Activated naive CD8-positive, alpha-beta T cell (primary cell): Measurements from ENCODE around the gene ATP9B.
A peak's percentile ranks its signal among the peaks of the same experiment; 100 is the strongest.
"Not testable (repeated sequence)": the region's sequence is repeated elsewhere in the genome, so short reads cannot be mapped to it uniquely, and the experiment has no call there.

ENCODE experiments used
- H3K27ac Mint-ChIP-seq: one replicate; pipeline ENCODE4 v1.8.0; 2021; ENCODE audit warnings: mixed read lengths
- H3K27me3 Mint-ChIP-seq: one replicate; pipeline ENCODE4 v1.8.0; 2021; ENCODE audit warnings: mixed read lengths
- H3K36me3 Mint-ChIP-seq: one replicate; pipeline ENCODE4 v1.8.0; 2021; ENCODE audit warnings: mixed read lengths
- H3K4me1 Mint-ChIP-seq: one replicate; pipeline ENCODE4 v1.8.0; 2021; ENCODE audit warnings: low read depth, mixed read lengths
- H3K4me3 Mint-ChIP-seq: one replicate; pipeline ENCODE4 v1.8.0; 2021; ENCODE audit warnings: mild to moderate bottlenecking, mixed read lengths
- H3K9me3 Mint-ChIP-seq: one replicate; pipeline ENCODE4 v1.8.0; 2021; ENCODE audit warnings: low read depth, mixed read lengths

Gene ATP9B

GRCh38 chr18:79314838-79315388 lies 245.7 kb downstream of the ATP9B start:
- H3K9me3 Mint-ChIP-seq = peaks cover 15% of the 10 kb centered on the region
- peaks cover 25% of the 10 kb centered on the region for H3K4me1 Mint-ChIP-seq
- H3K27ac Mint-ChIP-seq = no peak overlapping the region
- H3K4me3 Mint-ChIP-seq = no peak overlapping the region
- H3K36me3 Mint-ChIP-seq = peaks cover 46% of the 10 kb centered on the region
- H3K27me3 Mint-ChIP-seq = no peaks in the 10 kb centered on the region

DNA sequence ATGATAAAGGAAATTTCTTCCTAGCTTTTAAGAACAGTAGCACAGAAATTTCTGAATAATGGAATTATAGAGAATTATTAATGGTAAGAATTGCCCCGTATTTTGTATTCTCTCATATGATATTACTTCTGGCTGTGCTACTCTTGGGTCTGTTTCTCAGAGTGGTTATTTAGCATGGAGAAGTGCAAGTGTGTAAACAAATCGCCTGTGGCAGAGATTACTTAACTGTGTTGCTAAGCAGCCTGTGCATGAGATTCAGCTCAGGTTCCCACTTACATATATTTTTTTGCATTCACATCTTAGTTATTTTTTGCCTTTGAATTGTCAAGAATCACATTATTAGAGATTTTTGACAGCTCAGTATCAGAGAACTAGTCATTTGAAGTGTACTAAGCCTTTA lies 246.4 kb downstream of the ATP9B start:
- peaks cover 25% of the 10 kb centered on the region for H3K4me1 Mint-ChIP-seq

DNA sequence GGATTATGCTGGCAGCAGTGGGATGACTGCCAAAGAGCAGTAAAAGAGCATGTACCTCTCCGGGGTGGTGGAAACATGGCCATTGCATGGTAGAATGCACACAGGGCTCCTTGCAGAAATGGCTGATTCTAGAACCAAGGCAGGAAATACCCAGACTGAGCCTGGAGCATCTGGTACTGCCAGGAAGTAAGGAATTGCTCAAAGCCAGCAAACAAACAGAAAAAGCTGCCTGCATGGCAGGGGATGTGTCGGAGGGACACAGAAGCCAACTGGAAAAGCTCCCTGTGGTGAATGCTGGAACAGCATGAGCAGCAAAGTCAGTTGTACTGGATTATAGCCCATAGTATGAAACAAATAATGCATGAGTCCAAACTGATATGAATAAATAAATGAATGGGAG lies 248.5 kb downstream of the ATP9B start:
- H3K9me3 Mint-ChIP-seq = peaks cover 15% of the 10 kb centered on the region
- H3K27me3 Mint-ChIP-seq = no peaks in the 10 kb centered on the region
- no peak overlapping the region for H3K4me3 Mint-ChIP-seq
- H3K4me1 Mint-ChIP-seq = peaks cover 25% of the 10 kb centered on the region
- peaks cover 39% of the 10 kb centered on the region for H3K36me3 Mint-ChIP-seq
- H3K27ac Mint-ChIP-seq = peak overlapping the region; percentile 51

More for the DNA sequence above, 246.4 kb downstream of the ATP9B start:
- Mint-ChIP-seq H3K9me3 (peaks cover 15% of the 10 kb centered on the region), H3K36me3 (peaks cover 44% of the 10 kb centered on the region), H3K27ac (no peak overlapping the region), H3K27me3 (no peaks in the 10 kb centered on the region), H3K4me3 (no peak overlapping the region)

GRCh38 chr18:79318142-79318673 lies 249.0 kb downstream of the ATP9B start:
- Mint-ChIP-seq H3K4me3 (no peak overlapping the region), H3K4me1 (peaks cover 25% of the 10 kb centered on the region), H3K36me3 (peaks cover 35% of the 10 kb centered on the region), H3K27ac (peak overlapping the region; percentile 51), H3K9me3 (peaks cover 15% of the 10 kb centered on the region), H3K27me3 (no peaks in the 10 kb centered on the region)

DNA sequence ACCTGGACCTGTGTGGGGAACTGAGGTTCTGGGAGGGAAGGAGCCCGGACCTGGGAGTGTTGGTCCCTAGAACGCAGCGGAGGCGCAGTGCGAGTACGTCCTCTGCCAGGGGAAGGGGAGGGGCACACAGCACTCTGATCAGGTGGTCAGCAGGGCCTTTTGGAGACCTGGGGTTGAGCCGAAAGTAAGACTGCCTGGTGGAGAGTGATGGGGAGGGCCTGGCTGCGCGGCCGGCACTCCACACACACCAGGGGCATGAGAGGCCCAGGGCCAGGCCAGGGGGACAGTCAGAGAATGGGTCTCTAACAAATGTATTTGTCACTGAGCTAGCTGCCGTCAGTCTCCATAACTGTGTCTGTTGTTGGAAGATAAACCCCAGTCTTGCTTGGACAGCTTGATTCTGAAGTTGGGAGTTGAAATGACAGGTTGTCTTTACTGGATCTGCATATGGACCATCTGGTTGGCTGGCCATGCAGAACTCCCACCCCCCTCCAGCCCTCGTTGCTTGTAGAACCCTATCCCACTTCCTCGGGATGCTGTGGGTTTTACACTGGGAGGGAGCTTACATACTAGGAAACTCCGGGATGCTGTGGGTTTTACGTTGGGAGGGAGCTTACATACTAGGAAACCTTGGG lies 251.1 kb downstream of the ATP9B start:
- H3K27ac Mint-ChIP-seq = no peak overlapping the region
- peaks cover 24% of the 10 kb centered on the region for H3K36me3 Mint-ChIP-seq
- H3K4me3 Mint-ChIP-seq = no peak overlapping the region
- peaks cover 10% of the 10 kb centered on the region for H3K9me3 Mint-ChIP-seq
- peaks cover 27% of the 10 kb centered on the region for H3K4me1 Mint-ChIP-seq
- H3K27me3 Mint-ChIP-seq = no peaks in the 10 kb centered on the region

GRCh38 chr18:79321625-79322405 lies 252.6 kb downstream of the ATP9B start:
- Mint-ChIP-seq H3K27ac (no peak overlapping the region), H3K36me3 (peaks cover 14% of the 10 kb centered on the region)

GRCh38 chr18:79322441-79322840 lies 253.2 kb downstream of the ATP9B start:
- Mint-ChIP-seq H3K4me3 (no peak overlapping the region), H3K27ac (no peak overlapping the region), H3K27me3 (no peaks in the 10 kb centered on the region), H3K4me1 (peaks cover 21% of the 10 kb centered on the region), H3K36me3 (peaks cover 16% of the 10 kb centered on the region), H3K9me3 (no peaks in the 10 kb centered on the region)

More at GRCh38 chr18:79321625-79322405, 252.6 kb downstream of the ATP9B start:
- Mint-ChIP-seq H3K4me3 (no peak overlapping the region), H3K27me3 (no peaks in the 10 kb centered on the region), H3K4me1 (peaks cover 25% of the 10 kb centered on the region), H3K9me3 (no peaks in the 10 kb centered on the region)

- Mint-ChIP-seq H3K36me3 (peaks cover 16% of the 10 kb centered on the region), H3K27me3 (no peaks in the 10 kb centered on the region), H3K27ac (no peak overlapping the region)
These were observed 254.3 kb downstream of the ATP9B start for GRCh38 chr18:79323471-79323870.

GRCh38 chr18:79326413-79327198 lies 257.4 kb downstream of the ATP9B start:
- Mint-ChIP-seq H3K27me3 (no peaks in the 10 kb centered on the region), H3K27ac (peak overlapping the region; percentile 61), H3K4me3 (no peak overlapping the region), H3K9me3 (no peaks in the 10 kb centered on the region), H3K4me1 (peaks cover 9% of the 10 kb centered on the region), H3K36me3 (peaks cover 17% of the 10 kb centered on the region)

More at GRCh38 chr18:79323471-79323870, 254.3 kb downstream of the ATP9B start:
- H3K4me1 Mint-ChIP-seq = peaks cover 11% of the 10 kb centered on the region
- H3K4me3 Mint-ChIP-seq = no peak overlapping the region
- no peaks in the 10 kb centered on the region for H3K9me3 Mint-ChIP-seq

GRCh38 chr18:79327199-79327721 lies 258.1 kb downstream of the ATP9B start:
- peaks cover 9% of the 10 kb centered on the region for H3K4me1 Mint-ChIP-seq
- no peaks in the 10 kb centered on the region for H3K9me3 Mint-ChIP-seq
- H3K27me3 Mint-ChIP-seq = no peaks in the 10 kb centered on the region
- peak overlapping the region; percentile 28 for H3K27ac Mint-ChIP-seq
- peaks cover 11% of the 10 kb centered on the region for H3K36me3 Mint-ChIP-seq
- H3K4me3 Mint-ChIP-seq = no peak overlapping the region

- not testable (repeated sequence) for H3K27me3 Mint-ChIP-seq, H3K9me3 Mint-ChIP-seq, H3K36me3 Mint-ChIP-seq, H3K27ac Mint-ChIP-seq, H3K4me1 Mint-ChIP-seq, H3K4me3 Mint-ChIP-seq
These were observed 258.7 kb downstream of the ATP9B start for GRCh38 chr18:79327915-79328314.

- Mint-ChIP-seq H3K27ac (no peak overlapping the region), H3K4me1 (peaks cover 9% of the 10 kb centered on the region), H3K36me3 (peaks cover 9% of the 10 kb centered on the region)
These were observed 259.7 kb downstream of the ATP9B start for GRCh38 chr18:79328887-79329286.

DNA sequence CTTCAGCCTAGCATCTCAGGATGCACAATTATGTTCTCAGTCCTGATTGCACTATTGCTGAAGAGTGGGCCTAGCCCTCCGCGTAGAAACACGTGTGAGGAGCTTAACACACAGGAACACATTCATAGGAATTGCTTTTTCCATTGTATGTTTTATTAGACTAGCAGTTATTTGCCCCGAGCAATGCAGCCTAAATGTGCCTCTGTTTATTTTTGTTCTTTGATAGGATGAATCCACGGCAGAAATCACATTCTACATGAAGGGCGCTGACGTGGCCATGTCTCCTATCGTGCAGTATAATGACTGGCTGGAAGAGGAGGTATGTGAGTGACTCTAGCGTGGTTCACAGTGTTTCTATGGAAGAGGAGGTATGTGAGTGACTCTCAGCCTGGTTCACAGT lies 260.6 kb downstream of the ATP9B start:
- no peak overlapping the region for H3K4me3 Mint-ChIP-seq
- H3K27ac Mint-ChIP-seq = no peak overlapping the region
- no peaks in the 10 kb centered on the region for H3K27me3 Mint-ChIP-seq
- peaks cover 9% of the 10 kb centered on the region for H3K36me3 Mint-ChIP-seq
- H3K4me1 Mint-ChIP-seq = peaks cover 9% of the 10 kb centered on the region
- H3K9me3 Mint-ChIP-seq = no peaks in the 10 kb centered on the region

More at GRCh38 chr18:79328887-79329286, 259.7 kb downstream of the ATP9B start:
- no peaks in the 10 kb centered on the region for H3K27me3 Mint-ChIP-seq
- no peaks in the 10 kb centered on the region for H3K9me3 Mint-ChIP-seq
- no peak overlapping the region for H3K4me3 Mint-ChIP-seq

DNA sequence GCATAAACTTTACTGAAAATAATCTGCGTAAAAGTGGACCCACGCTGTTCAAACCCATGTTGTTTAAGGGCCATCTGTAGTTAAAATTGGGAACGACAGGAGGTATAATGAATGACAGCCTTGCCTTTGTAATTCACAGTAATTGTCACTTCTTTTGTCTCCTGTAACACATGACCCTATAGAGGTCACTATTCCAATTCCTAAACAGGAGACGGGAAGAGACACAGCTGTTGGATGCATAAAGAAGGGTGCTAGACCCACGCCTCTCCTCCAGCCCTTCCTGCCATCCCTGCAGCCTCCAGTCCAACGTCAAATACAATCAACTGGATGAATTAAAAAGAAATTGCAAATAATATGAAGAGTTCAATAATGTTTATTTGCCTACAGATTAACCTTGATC lies 263.5 kb downstream of the ATP9B start:
- H3K27me3 Mint-ChIP-seq = no peaks in the 10 kb centered on the region
- no peaks in the 10 kb centered on the region for H3K9me3 Mint-ChIP-seq
- H3K36me3 Mint-ChIP-seq = peaks cover 4% of the 10 kb centered on the region
- H3K27ac Mint-ChIP-seq = no peak overlapping the region
- H3K4me3 Mint-ChIP-seq = no peak overlapping the region
- H3K4me1 Mint-ChIP-seq = no peaks in the 10 kb centered on the region
